ENCODE data around the gene ZNF532.
A peak's percentile ranks its signal among the peaks of the same experiment; 100 is the strongest.
"Not testable (repeated sequence)": the region's sequence is repeated elsewhere in the genome, so short reads cannot be mapped to it uniquely, and the experiment has no call there.

Gene ZNF532

DNA sequence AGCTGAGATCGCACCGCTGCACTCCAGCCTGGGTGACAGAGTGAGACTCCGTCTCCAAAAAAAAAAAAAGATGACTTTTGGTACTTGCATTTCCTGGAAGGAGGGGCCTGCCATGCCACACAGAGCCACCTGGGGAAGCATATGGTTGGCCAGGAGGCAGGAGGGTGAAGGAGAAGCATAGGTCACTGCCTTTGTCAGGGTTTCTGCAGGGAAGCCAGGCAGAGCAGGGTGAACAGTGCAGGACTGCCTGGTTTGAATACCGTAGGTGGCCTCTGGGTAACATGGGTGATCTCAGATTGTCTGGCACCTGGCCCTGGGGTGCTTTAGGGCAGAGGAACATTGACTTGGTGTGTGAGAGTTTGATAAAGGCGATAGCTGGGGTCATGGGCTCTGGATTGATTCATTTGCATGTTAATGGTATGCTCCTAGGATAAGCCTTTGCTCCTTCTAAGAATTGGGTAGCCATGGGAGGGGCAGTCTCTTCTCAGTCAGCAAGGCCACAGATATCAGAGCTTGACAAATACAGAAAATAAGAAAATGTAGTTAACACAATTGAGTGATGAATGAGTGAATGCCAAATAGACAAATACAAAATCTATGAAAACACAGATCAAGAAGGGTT, 151.0 kb downstream of the ZNF532 start:
- TF ChIP-seq, protein P1, sequence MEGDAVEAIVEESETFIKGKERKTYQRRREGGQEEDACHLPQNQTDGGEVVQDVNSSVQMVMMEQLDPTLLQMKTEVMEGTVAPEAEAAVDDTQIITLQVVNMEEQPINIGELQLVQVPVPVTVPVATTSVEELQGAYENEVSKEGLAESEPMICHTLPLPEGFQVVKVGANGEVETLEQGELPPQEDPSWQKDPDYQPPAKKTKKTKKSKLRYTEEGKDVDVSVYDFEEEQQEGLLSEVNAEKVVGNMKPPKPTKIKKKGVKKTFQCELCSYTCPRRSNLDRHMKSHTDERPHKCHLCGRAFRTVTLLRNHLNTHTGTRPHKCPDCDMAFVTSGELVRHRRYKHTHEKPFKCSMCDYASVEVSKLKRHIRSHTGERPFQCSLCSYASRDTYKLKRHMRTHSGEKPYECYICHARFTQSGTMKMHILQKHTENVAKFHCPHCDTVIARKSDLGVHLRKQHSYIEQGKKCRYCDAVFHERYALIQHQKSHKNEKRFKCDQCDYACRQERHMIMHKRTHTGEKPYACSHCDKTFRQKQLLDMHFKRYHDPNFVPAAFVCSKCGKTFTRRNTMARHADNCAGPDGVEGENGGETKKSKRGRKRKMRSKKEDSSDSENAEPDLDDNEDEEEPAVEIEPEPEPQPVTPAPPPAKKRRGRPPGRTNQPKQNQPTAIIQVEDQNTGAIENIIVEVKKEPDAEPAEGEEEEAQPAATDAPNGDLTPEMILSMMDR (IDR thresholded peaks at IDR 0.05; ENCODE audit: unreplicated experiment in 3 of 3) = no peak

DNA sequence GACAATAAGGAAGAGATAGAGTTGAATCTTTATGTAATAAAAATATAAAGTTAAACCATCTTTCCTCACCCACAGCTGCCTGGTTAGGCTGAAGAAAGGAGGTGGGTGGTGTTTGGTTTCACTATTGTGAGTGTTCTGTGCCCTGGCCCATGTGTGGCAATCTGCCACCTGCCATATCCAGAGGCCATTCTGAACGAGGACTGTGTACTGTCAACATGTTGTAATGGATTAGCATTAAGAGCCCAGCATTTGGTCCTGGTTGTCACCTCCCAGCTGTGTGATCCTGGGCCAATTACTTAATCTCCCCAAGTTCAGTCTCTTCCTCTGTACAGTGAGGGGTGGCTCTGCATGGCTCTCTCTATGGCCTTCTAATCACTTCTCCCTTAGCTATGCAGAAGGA, 156.8 kb downstream of the ZNF532 start:
- Mint-ChIP-seq H3K27me3 (ENCODE audit: low read depth) (no peaks in the 10 kb centered on the region), H3K36me3 (ENCODE audit: low read depth) (peaks cover 7% of the 10 kb centered on the region), H3K27ac (no peak overlapping the region), H3K4me1 (peaks cover 25% of the 10 kb centered on the region), H3K9me3 (peaks cover 18% of the 10 kb centered on the region), H3K4me3 (no peak overlapping the region)
- TF ChIP-seq, protein P1 (IDR thresholded peaks at IDR 0.05; ENCODE audit: unreplicated experiment in 3 of 3) = no peak

More for the DNA sequence above, 151.0 kb downstream of the ZNF532 start:
- H3K9me3 Mint-ChIP-seq = peaks cover 31% of the 10 kb centered on the region
- no peak overlapping the region for H3K4me3 Mint-ChIP-seq
- H3K27ac Mint-ChIP-seq = no peak overlapping the region
- H3K4me1 Mint-ChIP-seq = peaks cover 6% of the 10 kb centered on the region
- no peaks in the 10 kb centered on the region for H3K27me3 Mint-ChIP-seq (ENCODE audit: low read depth)
- peaks cover 7% of the 10 kb centered on the region for H3K36me3 Mint-ChIP-seq (ENCODE audit: low read depth)

DNA sequence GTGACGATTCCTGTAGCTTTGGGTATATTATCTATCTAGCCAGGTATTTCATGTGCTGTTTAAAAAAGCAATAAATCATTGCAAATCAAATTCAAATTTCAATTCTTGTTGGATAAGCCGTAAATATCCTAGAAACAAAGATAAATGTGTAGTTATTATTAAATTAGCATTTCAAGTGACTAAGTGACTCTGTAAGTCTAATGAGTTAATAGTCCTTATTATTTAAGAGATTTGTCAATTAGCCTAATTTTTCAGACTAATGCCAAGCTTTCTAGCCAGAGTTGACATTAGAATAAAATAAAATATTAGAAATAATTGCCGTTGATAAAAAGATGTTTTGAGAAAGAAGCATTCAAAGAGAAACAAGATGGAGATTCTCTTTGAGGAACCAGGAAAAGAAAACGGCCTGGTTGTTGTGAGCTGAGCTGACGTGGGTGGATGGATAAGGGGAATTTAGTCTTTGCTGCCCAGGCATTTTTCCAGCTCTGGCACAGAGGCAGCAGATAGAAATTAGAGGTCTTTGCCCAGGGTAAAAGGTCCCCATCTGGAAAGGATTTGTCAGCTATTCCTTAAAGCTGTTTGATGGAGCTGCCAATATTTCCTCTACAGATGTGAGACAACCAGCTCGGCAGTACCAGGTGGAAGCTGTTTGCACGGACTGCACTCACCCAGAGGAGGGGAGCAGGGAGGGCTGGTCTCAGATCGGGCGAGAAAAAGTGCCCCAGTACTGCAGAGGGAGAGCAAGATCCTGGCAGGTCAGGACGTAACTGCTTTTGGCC, 157.7 kb downstream of the ZNF532 start:
- TF ChIP-seq, protein P1 (IDR thresholded peaks at IDR 0.05; ENCODE audit: unreplicated experiment in 3 of 3) = no peak
- Mint-ChIP-seq H3K4me1 (peaks cover 28% of the 10 kb centered on the region), H3K4me3 (no peak overlapping the region), H3K27ac (peak overlapping the region; percentile 4 to 60 (median 58)), H3K9me3 (peaks cover 15% of the 10 kb centered on the region), H3K36me3 (ENCODE audit: low read depth) (peaks cover 4% of the 10 kb centered on the region), H3K27me3 (ENCODE audit: low read depth) (no peaks in the 10 kb centered on the region)

DNA sequence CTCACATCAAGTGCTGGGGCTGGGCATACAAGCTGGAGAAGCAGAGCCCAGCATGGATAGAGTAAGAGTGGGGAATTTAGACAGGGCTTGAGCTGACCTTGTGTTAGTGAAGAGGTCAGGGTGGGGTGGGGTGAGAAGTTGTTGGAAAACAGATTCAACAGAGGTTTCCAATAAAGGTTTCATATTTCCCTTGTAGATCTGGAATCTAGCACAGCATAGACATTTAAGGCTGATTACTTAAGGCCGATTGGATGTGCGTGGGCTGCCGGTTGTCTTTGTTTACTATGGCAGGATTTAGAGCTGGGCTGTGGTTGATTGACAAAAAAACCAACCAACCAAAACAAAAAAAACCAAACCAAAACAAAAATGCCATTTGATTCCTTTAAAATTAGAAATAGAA, 160.2 kb downstream of the ZNF532 start:
- Mint-ChIP-seq H3K9me3 (no peaks in the 10 kb centered on the region), H3K4me3 (no peak overlapping the region), H3K27ac (peak overlapping the region; percentile 33 to 57 (median 33)), H3K4me1 (peaks cover 35% of the 10 kb centered on the region), H3K27me3 (ENCODE audit: low read depth) (no peaks in the 10 kb centered on the region), H3K36me3 (ENCODE audit: low read depth) (no peaks in the 10 kb centered on the region)
- TF ChIP-seq, protein P1 (IDR thresholded peaks at IDR 0.05; ENCODE audit: unreplicated experiment in 3 of 3) = no peak

DNA sequence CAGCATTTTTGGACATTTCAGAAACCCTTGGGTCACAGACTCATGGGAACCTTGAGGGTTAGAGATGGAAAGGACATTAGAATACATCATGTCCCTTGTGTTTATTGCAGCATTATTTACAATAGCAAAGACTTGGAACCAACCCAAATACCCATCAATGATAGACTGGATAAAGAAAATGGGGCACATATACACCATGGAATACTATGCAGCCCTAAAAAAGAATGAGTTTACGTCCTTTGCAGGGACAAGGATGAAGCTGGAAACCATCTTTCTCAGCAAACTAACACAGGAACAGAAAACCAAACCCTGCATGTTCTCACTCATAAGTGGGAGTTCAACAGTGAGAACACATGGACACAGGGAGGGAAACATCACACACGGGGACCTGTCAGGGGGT, 160.9 kb downstream of the ZNF532 start:
- peaks cover 39% of the 10 kb centered on the region for H3K4me1 Mint-ChIP-seq
- not testable (repeated sequence) for H3K9me3 Mint-ChIP-seq; H3K27me3 Mint-ChIP-seq (ENCODE audit: low read depth); H3K27ac Mint-ChIP-seq; H3K4me3 Mint-ChIP-seq; H3K36me3 Mint-ChIP-seq (ENCODE audit: low read depth)

DNA sequence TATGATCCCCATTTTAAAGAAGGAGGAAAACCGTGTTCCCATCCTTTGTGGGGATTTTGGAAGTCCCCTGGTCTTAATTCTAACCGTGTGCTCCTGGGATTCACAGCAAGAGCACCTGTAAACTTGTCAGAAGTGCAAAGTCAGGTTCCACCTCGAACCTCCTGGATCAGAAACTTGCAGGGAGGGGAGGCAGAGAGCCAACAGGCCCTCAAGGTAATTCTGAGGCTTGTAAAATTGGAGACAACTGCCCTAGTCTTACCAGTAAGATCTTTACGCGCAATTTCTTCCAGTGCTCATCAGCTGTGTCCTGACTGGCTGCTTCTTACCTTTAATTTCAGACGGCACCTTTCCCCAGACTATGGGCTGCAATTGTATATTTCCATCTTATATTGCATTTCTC, 161.7 kb downstream of the ZNF532 start:
- TF ChIP-seq, protein P1 (IDR thresholded peaks at IDR 0.05; ENCODE audit: unreplicated experiment in 3 of 3) = no peak
- H3K36me3 Mint-ChIP-seq (ENCODE audit: low read depth) = no peaks in the 10 kb centered on the region
- peak overlapping the region in 1 of 3 experiments; percentile 17 for H3K27ac Mint-ChIP-seq

More for the DNA sequence above, 161.7 kb downstream of the ZNF532 start:
- Mint-ChIP-seq H3K4me3 (no peak overlapping the region), H3K27me3 (ENCODE audit: low read depth) (peaks cover under 1% of the 10 kb centered on the region), H3K9me3 (no peaks in the 10 kb centered on the region), H3K4me1 (peaks cover 35% of the 10 kb centered on the region)

All from nephron (organoid).